Erythroblast (primary cell): ENCODE data around the gene PLEKHO2.

ENCODE experiments used
- GATA1 ChIP-seq: IDR thresholded peaks from 2 replicates; pipeline ENCODE4 v1.6.1; 2011; ENCODE audit warnings: low read depth, mild to moderate bottlenecking, control low read depth, low read length, moderate library complexity
- POLR2A ChIP-seq: IDR thresholded peaks from 2 replicates; pipeline ENCODE4 v1.6.1; 2011; ENCODE audit warnings: mild to moderate bottlenecking, low read length

DNA sequence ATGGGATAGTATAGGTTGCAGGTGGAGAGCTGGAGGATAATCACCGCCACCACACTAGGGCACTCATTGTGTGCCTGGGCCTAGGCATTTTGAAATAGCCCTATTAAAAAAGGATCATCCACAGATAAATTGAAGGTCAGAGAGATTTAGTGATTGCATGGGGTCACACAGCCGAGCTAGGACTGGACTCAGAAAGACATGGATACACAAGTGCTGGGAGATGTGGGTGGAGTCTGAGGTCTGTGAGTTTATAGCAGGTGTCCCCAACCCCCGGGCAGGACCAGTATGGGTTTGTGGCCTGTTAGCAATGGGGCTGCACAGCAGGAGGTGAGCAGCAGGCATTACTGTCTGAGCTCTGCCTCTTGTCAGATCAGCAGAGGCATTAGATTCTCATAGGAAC is 64.7 kb downstream of the PLEKHO2 start:
- TF ChIP-seq POLR2A (no peak), GATA1 (no peak)
